Neural cell (in vitro differentiated cells): ENCODE results near the gene PRTN3. TPM values are rescaled to one million over a fixed set of nuclear protein-coding genes. Genes with fewer than 3 reads are reported as not detected.

Experiments used
- H2AFZ ChIP-seq: fragments of 200-600, 300-800 bp; sonication (generic), shearing (Covaris generic); 2 replicates; pipeline ENCODE4 v1.6.0; 2014; ENCODE audit warnings: low read depth, mild to moderate bottlenecking, antibody characterized with exemption, low read length, moderate library complexity
- H3F3A ChIP-seq: fragments of 200-600 bp; shearing (Covaris generic); 2 replicates; pipeline ENCODE4 v1.6.1; 2016; ENCODE audit warnings: mild to moderate bottlenecking, moderate library complexity, mixed read lengths, antibody characterized with exemption, low read length; ENCODE audit not compliant: insufficient read depth, poor library complexity, severe bottlenecking
- H3K27ac ChIP-seq: fragments of 200-600, 300-800 bp; sonication (generic), shearing (Covaris generic); 2 replicates; pipeline ENCODE4 v1.5.1; 2014; ENCODE audit warnings: mild to moderate bottlenecking, low read length, moderate library complexity
- H3K27me3 ChIP-seq: fragments of 300-800, 200-600 bp; sonication (generic), shearing (Covaris generic); 2 replicates; pipeline ENCODE4 v1.6.0; 2014; ENCODE audit warnings: mild to moderate bottlenecking, low read depth, low read length, moderate library complexity; ENCODE audit not compliant: insufficient read depth
- H3K36me3 ChIP-seq: fragments of 300-800, 200-600 bp; sonication (generic), shearing (Covaris generic); 2 replicates; pipeline ENCODE4 v1.5.1; 2014; ENCODE audit warnings: mild to moderate bottlenecking, antibody characterized with exemption, low read length, moderate library complexity; ENCODE audit not compliant: insufficient read depth
- H3K4me2 ChIP-seq: fragments of 300-800, 200-600 bp; sonication (generic), shearing (Covaris generic); 2 replicates; pipeline ENCODE4 v1.6.0; 2014; ENCODE audit warnings: mild to moderate bottlenecking, low read length
- H3K4me3 ChIP-seq: fragments of 300-800, 200-600 bp; sonication (generic), shearing (Covaris generic); 2 replicates; pipeline ENCODE4 v1.5.1; 2014; ENCODE audit warnings: mild to moderate bottlenecking, low read length, moderate library complexity
- H3K79me2 ChIP-seq: fragments of 200-600 bp; shearing (Covaris generic); replicated peaks from 2 replicates; pipeline ENCODE4 v1.6.0; 2014; ENCODE audit warnings: mild to moderate bottlenecking, low read length, moderate library complexity; ENCODE audit not compliant: insufficient read depth
- H3K9ac ChIP-seq: fragments of 300-800, 200-600 bp; sonication (generic), shearing (Covaris generic); 2 replicates; pipeline ENCODE4 v1.6.1; 2016; ENCODE audit warnings: mild to moderate bottlenecking, low read length, mixed read lengths
- H3K9me2 ChIP-seq: fragments of 200-600 bp; shearing (Covaris generic); 2 replicates; pipeline ENCODE4 v1.6.1; 2016; ENCODE audit warnings: mild to moderate bottlenecking, low read length, mixed read lengths; ENCODE audit not compliant: insufficient read depth
- H3K9me3 ChIP-seq: fragments of 200-600, 300-800 bp; sonication (generic), shearing (Covaris generic); 2 replicates; pipeline ENCODE4 v1.6.1; 2016; ENCODE audit warnings: mild to moderate bottlenecking, mixed run types, low read length, moderate library complexity, mixed read lengths
- H4K20me1 ChIP-seq: fragments of 200-600 bp; shearing (Covaris generic); 2 replicates; pipeline ENCODE4 v1.6.1; 2016; ENCODE audit warnings: mild to moderate bottlenecking, mixed run types; ENCODE audit not compliant: insufficient read depth
- CTCF ChIP-seq: fragments of 450-650 bp; IDR thresholded peaks from 2 replicates; pipeline ENCODE4 v1.5.1; 2014; ENCODE audit warnings: antibody characterized with exemption, mild to moderate bottlenecking, moderate library complexity; ENCODE audit not compliant: poor library complexity, severe bottlenecking
- EP300 ChIP-seq: fragments of 450-650 bp; conservative IDR thresholded peaks from 2 replicates; pipeline ENCODE4 v1.6.1; 2014; ENCODE audit warnings: antibody characterized with exemption, mild to moderate bottlenecking, moderate library complexity; ENCODE audit not compliant: poor library complexity, severe bottlenecking
- EZH2 ChIP-seq: fragments of 200-600, 300-800 bp; shearing (Covaris generic), sonication (generic); IDR thresholded peaks from 2 replicates; pipeline ENCODE4 v1.6.1; 2014; ENCODE audit warnings: antibody characterized with exemption, low read length, borderline replicate concordance, mild to moderate bottlenecking; ENCODE audit not compliant: insufficient read depth, poor library complexity, severe bottlenecking
- MXI1 ChIP-seq: fragments of 450-650 bp; conservative IDR thresholded peaks from 2 replicates; pipeline ENCODE4 v1.6.1; 2014; ENCODE audit warnings: antibody characterized with exemption, mild to moderate bottlenecking; ENCODE audit not compliant: poor library complexity, severe bottlenecking
- POLR2AphosphoS5 ChIP-seq: IDR thresholded peaks from 2 replicates; pipeline ENCODE4 v1.6.1; 2012
- RAD21 ChIP-seq: fragments of 450-650 bp; conservative IDR thresholded peaks from 2 replicates; pipeline ENCODE4 v1.6.1; 2014; ENCODE audit warnings: antibody characterized with exemption, mild to moderate bottlenecking, moderate library complexity
- REST ChIP-seq: IDR thresholded peaks from 2 replicates; pipeline ENCODE4 v1.6.1; 2012; ENCODE audit warnings: borderline replicate concordance
- SMC3 ChIP-seq: fragments of 450-650 bp; conservative IDR thresholded peaks from 2 replicates; pipeline ENCODE4 v1.6.1; 2014; ENCODE audit warnings: antibody characterized with exemption, mild to moderate bottlenecking, moderate library complexity; ENCODE audit not compliant: poor library complexity
- TAF1 ChIP-seq: IDR thresholded peaks from 2 replicates; pipeline ENCODE4 v1.6.1; 2012; ENCODE audit warnings: low read depth
- polyA plus RNA-seq: library from polyadenylated mRNA; depleted of rRNA; stranded (reverse); fragments of >200 nt; gene quantifications from 2 replicates; pipeline ENCODE4 v1.2.3, GENCODE V29; 2014

Gene PRTN3
- polyA plus RNA-seq, 1 donor from 2014 or later: not detected

DNA sequence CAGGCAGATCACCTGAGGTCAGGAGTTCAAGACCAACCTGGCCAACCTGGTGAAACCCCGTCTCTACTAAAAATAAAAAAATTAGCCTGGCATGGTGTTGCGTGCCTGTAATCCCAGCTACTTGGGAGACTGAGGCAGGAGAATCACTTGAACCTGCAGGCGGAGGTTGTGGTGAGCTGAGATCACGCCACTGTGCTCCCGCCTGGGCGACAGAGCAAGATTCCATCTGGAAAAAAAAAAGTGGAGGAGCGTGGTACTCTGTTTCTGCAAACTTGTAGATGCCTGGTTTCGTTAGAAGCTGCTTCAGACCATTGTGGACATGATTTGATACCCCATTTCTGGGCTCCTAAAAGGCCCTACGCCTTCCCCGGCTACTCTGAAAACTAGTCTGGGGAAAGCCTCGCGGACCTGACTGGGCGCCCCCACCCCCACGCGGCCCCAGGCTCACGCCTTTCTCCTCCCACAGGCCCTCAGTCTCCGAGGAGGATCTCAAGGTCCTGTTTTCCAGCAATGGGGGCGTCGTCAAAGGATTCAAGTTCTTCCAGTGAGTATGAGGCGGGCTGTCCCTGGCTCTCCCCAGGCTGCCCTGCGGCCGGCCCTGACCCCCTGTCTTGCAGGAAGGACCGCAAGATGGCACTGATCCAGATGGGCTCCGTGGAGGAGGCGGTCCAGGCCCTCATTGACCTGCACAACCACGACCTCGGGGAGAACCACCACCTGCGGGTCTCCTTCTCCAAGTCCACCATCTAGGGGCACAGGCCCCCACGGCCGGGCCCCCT is 30.5 kb upstream of the PRTN3 start:
- peaks cover 11% of the 10 kb centered on the region for H4K20me1 ChIP-seq
- no peaks in the 10 kb centered on the region for H3K36me3 ChIP-seq
- no peak overlapping the region for H3K27ac ChIP-seq
- no peak overlapping the region for H3K4me2 ChIP-seq
- H3F3A ChIP-seq: no peaks in the 10 kb centered on the region
- no peaks in the 10 kb centered on the region for H3K9me2 ChIP-seq
- TF ChIP-seq TAF1 (no peak), EP300 (no peak), RAD21 (no peak), EZH2 (no peak), SMC3 (no peak), CTCF (no peak), POLR2AphosphoS5 (no peak), MXI1 (no peak), REST (no peak)
- H2AFZ ChIP-seq: no peak overlapping the region
- H3K9ac ChIP-seq: no peak overlapping the region
- no peaks in the 10 kb centered on the region for H3K79me2 ChIP-seq
- no peak overlapping the region for H3K4me3 ChIP-seq
- no peaks in the 10 kb centered on the region for H3K27me3 ChIP-seq
- no peaks in the 10 kb centered on the region for H3K9me3 ChIP-seq

DNA sequence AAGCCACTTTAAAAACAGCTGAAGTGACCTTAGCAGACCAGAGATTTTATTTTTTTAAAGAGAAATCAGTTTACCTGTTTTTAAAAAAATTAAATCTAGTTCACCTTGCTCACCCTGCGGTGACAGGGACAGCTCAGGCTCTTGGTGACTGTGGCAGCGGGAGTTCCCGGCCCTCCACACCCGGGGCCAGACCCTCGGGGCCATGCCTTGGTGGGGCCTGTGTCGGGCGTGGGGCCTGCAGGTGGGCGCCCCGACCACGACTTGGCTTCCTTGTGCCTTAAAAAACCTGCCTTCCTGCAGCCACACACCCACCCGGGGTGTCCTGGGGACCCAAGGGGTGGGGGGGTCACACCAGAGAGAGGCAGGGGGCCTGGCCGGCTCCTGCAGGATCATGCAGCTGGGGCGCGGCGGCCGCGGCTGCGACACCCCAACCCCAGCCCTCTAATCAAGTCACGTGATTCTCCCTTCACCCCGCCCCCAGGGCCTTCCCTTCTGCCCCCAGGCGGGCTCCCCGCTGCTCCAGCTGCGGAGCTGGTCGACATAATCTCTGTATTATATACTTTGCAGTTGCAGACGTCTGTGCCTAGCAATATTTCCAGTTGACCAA is 29.8 kb upstream of the PRTN3 start:
- no peaks in the 10 kb centered on the region for H3K9me3 ChIP-seq
- no peak overlapping the region for H3K4me3 ChIP-seq
- H3K36me3 ChIP-seq: no peaks in the 10 kb centered on the region
- no peaks in the 10 kb centered on the region for H3K79me2 ChIP-seq
- H3K9me2 ChIP-seq: no peaks in the 10 kb centered on the region
- no peak for TF ChIP-seq TAF1
- no peak for TF ChIP-seq SMC3
- TF ChIP-seq POLR2AphosphoS5: peak; percentile 30
- H2AFZ ChIP-seq: no peak overlapping the region
- H3K27me3 ChIP-seq: no peaks in the 10 kb centered on the region
- H3K27ac ChIP-seq: no peak overlapping the region
- no peak overlapping the region for H3K9ac ChIP-seq
- no peak overlapping the region for H3K4me2 ChIP-seq
- H3F3A ChIP-seq: no peaks in the 10 kb centered on the region
- peaks cover 11% of the 10 kb centered on the region for H4K20me1 ChIP-seq
